Dermis microvascular lymphatic vessel endothelial cell (primary cell): ENCODE results near the gene PCDHGA1. TPM values are rescaled to one million over a fixed set of nuclear protein-coding genes. Genes with fewer than 3 reads are reported as not detected.
A peak's percentile ranks its signal among the peaks of the same experiment; 100 is the strongest.

Source experiments
- DNase-seq, 2 donors: peaks; one replicate each; pipeline versions ENCODE4 v3.0.0 to v3.0.0-alpha.2; 2010; ENCODE audit warnings: low read depth in 2 of 2
- total RNA-seq: library from RNA; depleted of rRNA; stranded (reverse); fragments of >200 nt; gene quantifications from 2 replicates; pipeline ENCODE4 v1.2.1, GENCODE V29; 2014

The PCDHGA1 gene
- total RNA-seq, 1 donor from 2014 or later, result 0.26 TPM

GRCh38 chr5:141490771-141491170 lies 160.5 kb downstream of the PCDHGA1 start:
- no peak for DNase-seq

GRCh38 chr5:141491323-141492167 lies 161.2 kb downstream of the PCDHGA1 start:
- no peak for DNase-seq

DNA sequence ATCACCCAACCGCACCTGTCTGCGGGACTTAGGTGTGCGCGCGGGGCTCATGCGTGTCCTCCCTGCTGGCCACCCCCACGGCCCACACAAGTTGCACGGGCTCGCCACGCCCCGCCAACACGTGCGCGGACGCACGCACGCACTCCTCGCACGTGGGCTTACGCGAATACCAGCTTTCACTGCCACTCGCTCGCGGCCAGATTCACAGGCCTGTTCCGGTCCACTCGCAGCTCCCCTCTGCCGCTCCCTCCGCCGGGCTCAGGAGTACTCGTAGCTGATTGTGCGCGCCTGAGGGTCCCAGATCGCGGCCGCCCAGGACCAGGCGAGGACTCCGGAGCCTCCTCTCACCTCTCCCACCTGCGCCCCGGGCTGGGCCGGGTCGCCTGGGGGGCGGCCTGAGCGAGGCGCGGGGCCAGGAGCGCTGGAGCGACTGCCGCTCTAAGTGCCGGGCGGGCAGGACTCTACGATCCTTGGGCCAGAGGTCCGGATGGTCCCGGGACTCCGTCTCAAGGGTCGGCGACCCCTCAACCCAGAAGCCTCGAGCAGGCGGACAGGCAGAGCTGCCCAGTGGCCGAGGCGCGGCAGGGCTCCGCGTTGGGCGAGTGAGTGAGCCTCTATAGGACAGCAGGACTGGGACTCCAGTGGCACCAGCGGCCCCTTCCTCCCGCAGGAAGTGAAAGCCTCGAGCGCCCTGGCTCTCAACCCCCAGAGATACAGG lies 162.0 kb downstream of the PCDHGA1 start:
- DNase-seq, result no peak

DNA sequence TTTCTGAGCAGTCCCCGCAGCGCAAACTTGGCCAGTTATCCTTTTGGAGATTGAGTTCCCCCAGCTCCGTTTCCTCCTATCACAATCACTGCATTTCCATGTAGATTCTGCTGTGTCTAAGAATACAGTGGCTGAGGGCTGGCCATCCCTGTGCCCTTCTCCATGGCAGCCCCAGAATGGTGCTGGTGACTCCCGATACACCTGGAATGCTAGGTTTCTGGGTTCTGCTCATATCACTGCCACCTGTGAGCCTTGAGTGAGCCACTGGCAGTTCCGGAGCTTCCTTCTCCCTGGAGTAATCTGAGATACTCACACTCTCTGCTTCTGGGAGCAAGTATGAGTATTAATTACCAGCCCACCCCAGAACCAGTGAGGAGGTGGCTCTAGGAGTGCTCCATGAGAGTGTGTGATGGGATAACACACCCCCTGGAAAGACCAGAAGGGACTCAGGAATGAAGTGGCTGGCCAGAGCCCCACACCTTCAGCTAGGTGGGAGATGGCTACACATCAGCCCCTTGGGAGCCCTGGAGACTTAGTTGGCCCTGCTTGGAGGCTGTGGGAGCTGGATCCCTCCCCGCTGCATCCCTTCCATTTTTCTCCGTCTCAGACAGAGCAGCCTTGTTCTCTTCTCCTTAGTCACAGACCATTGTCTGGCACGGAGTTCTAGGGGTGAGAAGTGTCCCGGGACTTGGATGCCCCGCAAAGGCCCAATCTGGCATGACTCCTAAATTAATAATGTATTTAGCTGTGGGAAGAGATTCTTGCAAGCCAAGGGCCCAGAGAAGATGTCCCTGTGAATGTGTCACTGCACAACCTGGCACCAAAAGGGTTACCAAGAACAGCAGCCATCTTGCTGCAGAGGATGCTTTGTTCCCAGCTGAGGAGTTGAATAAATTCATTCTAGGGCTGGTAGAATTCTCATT lies 163.4 kb downstream of the PCDHGA1 start:
- DNase-seq, result no peak

DNA sequence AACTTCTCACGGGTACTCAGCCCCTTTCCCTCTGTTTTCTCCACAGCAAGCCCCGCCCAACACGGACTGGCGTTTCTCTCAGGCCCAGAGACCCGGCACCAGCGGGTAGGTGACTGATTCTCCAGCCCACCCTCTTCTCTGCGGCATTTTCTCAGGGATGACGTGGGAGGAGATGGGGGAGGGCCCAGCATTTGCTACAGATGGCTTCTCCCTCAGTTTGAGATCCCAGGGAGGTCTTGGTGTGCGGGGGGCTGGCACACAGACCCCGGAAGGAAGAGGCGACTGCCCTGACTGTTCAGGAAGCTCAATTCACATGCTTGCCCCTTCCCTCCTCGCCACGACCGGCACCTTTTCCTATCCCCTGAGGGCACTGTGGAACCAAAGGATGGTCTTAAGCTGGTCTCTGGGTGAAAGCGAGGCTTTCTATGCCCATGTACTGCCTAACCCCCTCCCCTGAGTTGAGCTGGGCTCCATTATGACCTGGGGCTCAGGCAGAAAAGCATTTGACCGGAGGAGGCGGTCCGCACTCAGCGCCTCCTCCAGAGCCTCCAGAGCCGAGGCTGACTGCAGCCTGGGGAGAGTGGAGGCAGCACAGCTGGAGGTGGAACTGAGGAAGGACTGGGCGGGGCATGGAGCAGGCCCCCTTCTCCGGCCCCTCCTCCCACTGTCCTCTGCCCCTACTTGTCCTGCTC lies 164.6 kb downstream of the PCDHGA1 start:
- DNase-seq, result no peak

- DNase-seq, result no peak
These were observed 165.1 kb downstream of the PCDHGA1 start for GRCh38 chr5:141495453-141495811.

DNA sequence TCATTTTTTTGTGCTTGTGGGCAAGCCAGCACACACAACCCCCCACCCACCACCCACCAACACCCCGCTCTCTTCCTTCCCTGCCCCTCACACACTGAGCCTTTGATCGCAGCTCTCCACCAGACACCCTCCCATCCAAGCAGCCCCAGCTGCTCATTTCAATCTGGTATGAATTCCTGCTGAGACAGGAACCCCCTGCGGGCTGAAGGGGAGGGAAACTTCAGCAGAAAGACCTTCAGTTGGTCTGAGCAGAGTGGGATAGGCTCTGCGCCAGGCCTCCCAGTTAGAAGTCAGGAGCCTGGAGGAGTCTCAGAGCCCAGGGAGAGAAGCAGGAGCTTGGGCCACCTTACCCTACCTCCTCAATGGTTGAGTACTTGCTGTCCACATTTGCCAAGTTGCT lies 165.7 kb downstream of the PCDHGA1 start:
- no peak for DNase-seq

DNA sequence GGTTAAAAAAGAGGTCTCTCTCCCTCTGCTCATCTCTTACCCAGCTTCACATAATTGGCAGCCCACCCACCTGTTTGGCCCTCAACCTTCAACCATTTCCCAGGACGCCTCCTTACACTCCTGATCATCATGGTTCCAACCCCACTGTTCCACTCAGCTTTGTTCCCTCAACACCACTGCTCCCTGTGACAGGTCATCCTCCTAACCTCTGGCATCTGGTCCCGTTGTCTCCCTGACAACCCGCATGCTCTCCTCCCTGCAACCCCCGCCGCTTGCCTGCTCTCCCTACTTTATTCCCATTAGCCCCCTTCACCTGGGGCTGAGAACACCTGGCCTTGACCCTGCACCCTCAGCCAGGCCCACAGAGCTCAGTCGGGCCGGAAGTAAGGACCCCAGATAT lies 171.4 kb downstream of the PCDHGA1 start:
- DNase-seq, result no peak

GRCh38 chr5:141503681-141504080 lies 173.4 kb downstream of the PCDHGA1 start:
- no peak for DNase-seq

DNA sequence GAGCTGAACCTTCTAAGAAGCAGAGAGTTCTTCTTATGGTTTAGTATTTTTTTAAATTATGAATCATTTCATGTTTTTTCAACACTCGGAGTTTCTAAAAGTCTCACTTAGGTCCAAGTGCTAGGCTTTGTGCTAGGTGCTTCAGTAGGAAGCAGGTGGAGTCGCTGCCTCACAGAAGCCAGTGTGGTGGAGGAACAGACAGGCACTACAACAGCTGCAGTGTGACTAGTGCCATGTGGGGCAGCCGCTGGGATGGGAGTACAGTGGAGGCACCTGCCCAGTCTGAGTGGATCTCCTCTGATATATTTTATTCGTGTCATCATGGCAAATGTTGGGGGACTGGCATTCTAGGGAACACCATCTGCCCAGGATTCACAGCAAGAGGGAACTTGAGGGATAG lies 173.9 kb downstream of the PCDHGA1 start:
- no peak for DNase-seq

DNA sequence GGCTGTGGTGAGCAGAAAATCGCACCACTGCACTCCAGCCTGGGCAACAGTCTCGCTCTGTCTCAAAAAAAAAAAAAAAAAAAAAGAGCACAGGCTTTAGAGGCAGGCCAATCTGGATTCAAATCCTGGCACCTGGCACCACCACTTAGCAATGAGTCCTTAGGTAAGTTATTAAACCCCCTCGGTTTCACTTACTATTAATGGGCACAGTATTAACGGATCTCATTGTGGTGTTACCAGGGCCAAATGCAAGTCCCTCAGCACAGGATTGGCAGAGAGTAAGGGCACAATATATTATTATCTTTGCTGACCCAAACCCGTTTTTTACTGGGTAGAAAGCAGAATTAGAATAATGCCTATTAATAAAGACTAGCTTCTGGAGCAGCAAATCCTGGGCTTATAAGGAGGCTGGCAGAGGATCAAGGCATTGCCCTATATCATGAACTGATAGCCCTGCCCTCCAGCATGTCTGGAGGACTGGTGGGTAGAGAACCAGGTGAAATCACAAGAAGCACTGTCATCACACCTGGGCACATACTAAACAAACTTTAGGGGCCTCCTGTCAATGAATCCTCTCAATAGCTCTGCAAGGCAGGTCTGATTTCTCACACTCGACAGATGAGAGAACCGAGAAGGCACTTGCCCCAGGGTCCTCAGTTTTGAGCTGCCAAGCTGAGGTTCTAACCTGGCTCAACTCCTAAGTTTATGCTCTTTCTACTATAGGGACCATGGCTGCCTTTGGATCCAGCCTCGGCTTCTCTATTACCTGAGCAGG lies 176.3 kb downstream of the PCDHGA1 start:
- no peak for DNase-seq

- no peak for DNase-seq
These were observed 177.2 kb downstream of the PCDHGA1 start for GRCh38 chr5:141507387-141508091.

DNA sequence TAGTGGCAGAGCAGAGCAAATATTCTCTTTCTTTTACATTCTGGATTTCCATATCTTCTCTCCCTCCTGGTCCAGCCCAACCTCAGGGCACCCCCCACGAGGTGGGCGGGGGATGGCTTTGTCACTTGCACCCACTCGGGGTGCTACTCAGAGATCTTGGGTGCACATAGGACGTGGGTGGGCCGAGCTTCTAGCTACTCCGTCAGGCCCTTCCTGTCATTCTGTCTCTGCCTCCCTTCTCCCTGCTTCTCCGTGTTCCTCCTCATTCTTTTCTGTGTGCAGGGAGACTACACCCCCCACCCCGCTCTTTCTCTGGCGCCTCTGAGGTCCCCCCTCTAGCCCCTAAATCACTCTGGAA lies 178.1 kb downstream of the PCDHGA1 start:
- no peak for DNase-seq

DNA sequence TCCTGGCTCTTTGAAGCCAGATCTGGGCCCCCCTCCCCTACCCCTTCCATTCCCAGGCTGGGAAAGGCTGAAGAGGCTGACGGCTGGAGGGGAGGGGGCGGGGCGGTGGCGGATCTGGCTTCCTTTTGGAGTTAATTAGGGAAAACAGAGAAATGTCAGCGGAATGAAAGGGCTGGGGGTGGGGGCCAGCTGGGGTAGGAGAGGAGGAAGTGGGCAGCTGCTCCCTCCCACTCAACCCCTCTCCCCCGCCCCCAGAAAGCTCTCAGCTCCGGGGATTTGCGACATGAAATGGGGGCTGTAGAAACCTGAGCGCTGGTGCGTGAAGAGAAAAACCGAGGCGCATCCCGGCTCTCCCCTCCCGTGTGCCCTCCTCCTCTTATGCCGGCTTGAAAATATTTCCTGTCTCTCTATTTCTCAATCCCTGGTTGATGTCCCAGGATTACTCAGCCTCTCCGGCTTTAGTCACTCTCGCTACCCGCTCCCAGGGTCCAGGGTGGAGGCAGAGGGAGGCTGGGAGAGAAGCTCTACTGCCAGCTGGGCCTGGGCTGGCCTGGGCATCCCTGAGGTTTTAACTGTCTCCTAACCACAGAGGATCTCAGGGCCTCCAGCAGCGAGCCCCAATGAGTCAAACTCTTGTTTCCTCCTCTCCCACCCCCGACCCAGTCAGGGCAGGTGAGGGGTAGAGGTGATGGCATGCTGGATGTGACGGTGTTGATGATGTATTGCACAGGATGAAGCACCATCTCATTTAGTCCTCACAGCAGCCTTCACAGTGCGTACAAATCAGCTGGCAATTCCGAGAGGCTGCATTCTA lies 178.7 kb downstream of the PCDHGA1 start:
- peak in 1 of 2 donors; percentile 78 for DNase-seq

- no peak for DNase-seq
These were observed 179.8 kb downstream of the PCDHGA1 start for GRCh38 chr5:141510160-141510559.

DNA sequence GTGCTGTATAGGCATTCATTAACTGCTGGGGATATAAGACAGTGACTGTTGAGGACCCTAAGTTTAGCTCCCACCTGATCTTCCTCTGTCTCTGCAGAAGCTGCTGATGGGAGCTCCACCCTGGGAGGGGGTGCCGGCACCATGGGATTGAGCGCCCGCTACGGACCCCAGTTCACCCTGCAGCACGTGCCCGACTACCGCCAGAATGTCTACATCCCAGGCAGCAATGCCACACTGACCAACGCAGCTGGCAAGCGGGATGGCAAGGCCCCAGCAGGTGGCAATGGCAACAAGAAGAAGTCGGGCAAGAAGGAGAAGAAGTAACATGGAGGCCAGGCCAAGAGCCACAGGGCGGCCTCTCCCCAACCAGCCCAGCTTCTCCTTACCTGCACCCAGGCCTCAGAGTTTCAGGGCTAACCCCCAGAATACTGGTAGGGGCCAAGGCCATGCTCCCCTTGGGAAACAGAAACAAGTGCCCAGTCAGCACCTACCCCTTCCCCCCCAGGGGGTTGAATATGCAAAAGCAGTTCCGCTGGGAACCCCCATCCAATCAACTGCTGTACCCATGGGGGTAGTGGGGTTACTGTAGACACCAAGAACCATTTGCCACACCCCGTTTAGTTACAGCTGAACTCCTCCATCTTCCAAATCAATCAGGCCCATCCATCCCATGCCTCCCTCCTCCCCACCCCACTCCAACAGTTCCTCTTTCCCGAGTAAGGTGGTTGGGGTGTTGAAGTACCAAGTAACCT lies 180.7 kb downstream of the PCDHGA1 start:
- no peak for DNase-seq

GRCh38 chr5:141511771-141512325 lies 181.5 kb downstream of the PCDHGA1 start:
- DNase-seq, result no peak

GRCh38 chr5:141512390-141512910 lies 182.1 kb downstream of the PCDHGA1 start:
- DNase-seq, result peak in 1 of 2 donors; percentile 82
